K562 (cell line): Measurements from ENCODE around the gene ETV3. TPM values are rescaled to one million over a fixed set of nuclear protein-coding genes. Genes with fewer than 3 reads are reported as not detected.

ENCODE experiments used
- ATAC-seq: fragments of 200-7000 bp; cut with Tn5 transposase; 3 replicates; pipeline ENCODE4 v1.9.1; 2020; ENCODE audit warnings: moderate library complexity
- BruUV-seq: library from RNA; stranded (reverse); fragments of 400-500 nt; replicated peaks from 2 replicates; lab custom pipeline; 2021; lab: Mats Ljungman, UMichigan
- CTCF ChIA-PET: fragments of 300-600 bp; formaldehyde crosslinking; extraction: SDS; loops from one replicate; lab custom pipeline; 2021; ENCODE audit warnings: low intra/inter-chr PET ratio; lab: Yijun Ruan, JAX
- POLR2A ChIA-PET: fragments of 300-600, 350-650 bp; sonication (Branson Sonifier 250); formaldehyde crosslinking; extraction: SDS; loops from one replicate; lab custom pipeline; 2021; ENCODE audit warnings: antibody characterized with exemption, inconsistent platforms; lab: Yijun Ruan, JAX
- DNase-seq, 4 experiments: peaks; one replicate each; pipeline versions ENCODE4 v3.0.0 to v3.0.0-alpha.2; 2011 to 2018; ENCODE audit warnings: low spot score in 3 of 4, mixed read lengths in 3 of 4; ENCODE audit errors: extremely low read depth in 1 of 4
- FAIRE-seq: peaks from 2 replicates; lab custom pipeline; 2011; peaks lifted over from hg19 to GRCh38; lab: Jason Lieb, UNC
- H2AFZ ChIP-seq: 2 replicates; pipeline ENCODE4 v1.6.0; 2011; ENCODE audit warnings: low read depth, low read length, control low read depth, inconsistent platforms
- H3K27ac ChIP-seq: fragments of 200-600 bp; 3 replicates; pipeline ENCODE4 v1.8.0; 2011; ENCODE audit warnings: low read depth, mild to moderate bottlenecking, control low read depth, inconsistent platforms, low read length, moderate library complexity, mixed read lengths; ENCODE audit errors: extremely low read depth
- H3K27me3 ChIP-seq, 2 experiments: fragments of 300-600 bp in 1 of 2; 2 replicates in 1 of 2; 3 replicates in 1 of 2; pipeline versions ENCODE4 v1.6.0 to v1.8.0; 2011; ENCODE audit warnings: inconsistent platforms in 2 of 2, low read length in 2 of 2, mild to moderate bottlenecking in 1 of 2, mixed read lengths in 1 of 2, moderate library complexity in 1 of 2; ENCODE audit not compliant: control insufficient read depth in 2 of 2, insufficient read depth in 2 of 2
- H3K36me3 ChIP-seq: fragments of 300-600 bp; 3 replicates; pipeline ENCODE4 v1.8.0; 2011; ENCODE audit warnings: mild to moderate bottlenecking, low read length, inconsistent platforms; ENCODE audit not compliant: control insufficient read depth, insufficient read depth
- H3K4me1 ChIP-seq, 2 experiments: fragments of 200-600 bp in 1 of 2; replicated peaks in 1 of 2; 2 replicates in 1 of 2; 3 replicates in 1 of 2; pipeline versions ENCODE4 v1.5.1 to v1.8.0; 2011; ENCODE audit warnings: inconsistent platforms in 2 of 2, low read length in 2 of 2, mild to moderate bottlenecking in 1 of 2, mixed read lengths in 1 of 2, moderate library complexity in 1 of 2; ENCODE audit not compliant: control insufficient read depth in 2 of 2, insufficient read depth in 2 of 2
- H3K4me2 ChIP-seq: 2 replicates; pipeline ENCODE4 v1.6.1; 2011; ENCODE audit warnings: low read length, control low read depth, inconsistent platforms, mixed read lengths; ENCODE audit not compliant: insufficient read depth
- H3K4me3 ChIP-seq: fragments of 200-600 bp; sonication (generic), shearing (Covaris generic); 2 replicates; pipeline ENCODE4 v1.5.1; 2016; ENCODE audit warnings: control low read depth, inconsistent platforms
- H3K79me2 ChIP-seq: fragments of 200-600 bp; 3 replicates; pipeline ENCODE4 v1.8.0; 2011; ENCODE audit warnings: low read length, inconsistent platforms; ENCODE audit not compliant: control insufficient read depth, insufficient read depth
- H3K9ac ChIP-seq, 2 experiments: 2 replicates each; pipeline versions ENCODE4 v1.6.0 to v1.6.1; 2011; ENCODE audit warnings: low read depth in 2 of 2, low read length in 2 of 2, control low read depth in 1 of 2, inconsistent platforms in 1 of 2, mild to moderate bottlenecking in 1 of 2, mixed read lengths in 1 of 2; ENCODE audit not compliant: insufficient read depth in 1 of 2
- H3K9me1 ChIP-seq: one replicate; pipeline ENCODE4 v1.6.0; 2011; ENCODE audit warnings: inconsistent platforms, mild to moderate bottlenecking, low read length, moderate library complexity; ENCODE audit not compliant: control insufficient read depth, insufficient read depth
- H3K9me3 ChIP-seq: replicated peaks from 2 replicates; pipeline ENCODE4 v1.5.1; 2011; ENCODE audit warnings: low read depth, low read length, inconsistent platforms; ENCODE audit not compliant: control insufficient read depth, insufficient read depth
- H4K20me1 ChIP-seq: replicated peaks from 2 replicates; pipeline ENCODE4 v1.6.1; 2011; ENCODE audit warnings: low read length, inconsistent platforms, mixed read lengths; ENCODE audit not compliant: control insufficient read depth, insufficient read depth
- ELK1 ChIP-seq: sonication (generic); formaldehyde crosslinking; IDR thresholded peaks from 2 replicates; pipeline ENCODE4 v1.8.1; 2022; ENCODE audit warnings: missing genetic modification reagents
- FOXJ3 ChIP-seq: sonication (generic); formaldehyde crosslinking; IDR thresholded peaks from 2 replicates; pipeline ENCODE4 v1.4.0; 2020; ENCODE audit warnings: mild to moderate bottlenecking, missing genetic modification reagents
- LCOR ChIP-seq: sonication (generic); formaldehyde crosslinking; IDR thresholded peaks from 2 replicates; pipeline ENCODE4 v1.8.0; 2022; ENCODE audit warnings: mild to moderate bottlenecking, missing genetic modification reagents
- MED1 ChIP-seq: sonication (generic); formaldehyde crosslinking; IDR thresholded peaks from 2 replicates; pipeline ENCODE4 v1.8.1; 2023; ENCODE audit warnings: missing genetic modification reagents, borderline replicate concordance
- PATZ1 ChIP-seq: fragments of 250-450 bp; sonication (Bioruptor Pico); IDR thresholded peaks from 2 replicates; pipeline ENCODE4 v1.5.0; 2020; ENCODE audit warnings: mild to moderate bottlenecking, borderline replicate concordance
- SP2 ChIP-seq: IDR thresholded peaks from 2 replicates; pipeline ENCODE4 v1.6.1; 2011; ENCODE audit warnings: mild to moderate bottlenecking, low read depth, low read length, moderate library complexity; ENCODE audit not compliant: poor library complexity, severe bottlenecking; ENCODE audit errors: extremely low read depth
- ZBTB1 ChIP-seq: sonication (generic); formaldehyde crosslinking; IDR thresholded peaks from 2 replicates; pipeline ENCODE4 v1.8.1; 2023; ENCODE audit warnings: missing genetic modification reagents, low read depth, mild to moderate bottlenecking, borderline replicate concordance
- ZFP30 ChIP-seq: fragments of 250-450 bp; sonication (Bioruptor Pico); IDR thresholded peaks from 2 replicates; pipeline ENCODE4 v1.8.0; 2022; ENCODE audit warnings: moderate library complexity, mild to moderate bottlenecking, inconsistent platforms, borderline replicate concordance
- ZNF24 ChIP-seq: fragments of 450-650 bp; IDR thresholded peaks from 2 replicates; pipeline ENCODE4 v1.6.1; 2016
- ZNF311 ChIP-seq: fragments of 250-450 bp; sonication (Bioruptor Pico); IDR thresholded peaks from 2 replicates; pipeline ENCODE4 v1.4.0; 2020; ENCODE audit warnings: mild to moderate bottlenecking, moderate library complexity
- ZNF695 ChIP-seq: fragments of 450-650 bp; formaldehyde crosslinking; IDR thresholded peaks from 2 replicates; pipeline ENCODE4 v1.4.0; 2020; ENCODE audit warnings: mild to moderate bottlenecking, moderate library complexity
- WGBS: fragments of 100-300 bp; shearing (Covaris generic); methylation state at CpG from one replicate; pipeline ENCODE4 v1.1.6; 2016; ENCODE audit warnings: low coverage, mixed read lengths; ENCODE audit not compliant: insufficient coverage; ENCODE audit errors: missing lambda C conversion rate; 5-methylcytosine and 5-hydroxymethylcytosine counted together
- in situ Hi-C: fragments of 300-500 bp; cut with MboI; formaldehyde crosslinking; loops from 4 replicates; pipeline ENCODE4 v1.15.0; 2018; ENCODE audit warnings: inconsistent platforms, mixed read lengths
- intact Hi-C: fragments of 100-400 bp; cut with micrococcal nuclease; formaldehyde crosslinking; loops from 2 replicates; pipeline ENCODE4 v1.14.2; 2022
- polyA plus RNA-seq, 8 experiments: library from polyadenylated mRNA; depleted of rRNA in 4 of 8; stranded (reverse) in 5 of 8; unstranded in 3 of 8; fragments of >200 nt; fragmentation: Nextera tagmentation in 2 of 8; fragmentation: Illumina TruSeq in 1 of 8; extraction: Ambion mirVana in 2 of 8; extraction: Trizol in 1 of 8; gene quantifications; 2 replicates each; pipeline versions ENCODE4 v1.2.1 to v1.2.3, GENCODE V29; 2011 to 2014; ENCODE audit warnings: inconsistent platforms in 1 of 8, missing spikeins in 1 of 8
- total RNA-seq, 7 experiments: library from RNA; depleted of rRNA in 6 of 7; stranded (reverse); fragments of >200 nt in 6 of 7; fragmentation: Illumina TruSeq in 2 of 7; extraction: Trizol in 2 of 7; gene quantifications; 2 replicates each; pipeline versions ENCODE4 v1.2.1 to v1.2.3, GENCODE V29; 2011 to 2021; ENCODE audit warnings: low replicate concordance in 1 of 7
- TF ChIP-seq, protein P1 (sequence below): fragments of 200-800 bp; sonication (Bioruptor generic); IDR thresholded peaks from 2 replicates; pipeline ENCODE4 v1.6.1; 2016; ENCODE audit warnings: missing genetic modification characterization, missing compliant biosample characterization
- TF ChIP-seq, protein P2 (sequence below): fragments of 250-450 bp; sonication (Bioruptor Pico); IDR thresholded peaks from 2 replicates; pipeline ENCODE4 v1.8.0; 2021; ENCODE audit warnings: moderate library complexity, mild to moderate bottlenecking, inconsistent platforms

ETV3 gene
- total and polyA plus RNA-seq, 9 of the 15 experiments (the other 6 are each of a cell fraction or from before 2014, with no cell fraction given), result 3.1 to 16.0 (median 9.0) TPM

DNA sequence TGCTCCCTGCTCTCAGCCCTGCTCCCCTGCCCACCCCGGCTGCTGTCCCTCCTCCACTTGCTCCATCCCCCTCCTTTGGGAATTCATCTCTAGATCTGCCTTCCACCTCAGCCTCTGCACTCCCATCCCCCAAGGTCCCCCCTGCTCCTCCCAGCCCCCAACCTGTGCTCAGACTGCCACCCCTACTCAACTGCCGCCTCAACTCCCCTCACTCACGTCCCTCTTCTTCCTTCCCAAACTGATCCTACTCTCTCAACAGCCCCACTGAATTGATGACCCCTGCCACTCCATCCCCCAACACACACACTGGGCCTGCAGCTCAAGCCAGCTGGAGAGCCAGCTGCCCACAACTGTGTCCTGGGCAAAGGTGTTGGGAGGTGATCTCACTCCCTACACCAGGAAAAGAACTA is 22.8 kb downstream of the ETV3 start:
- no peaks in the 10 kb centered on the region for H3K36me3 ChIP-seq
- no peak overlapping the region for H3K4me2 ChIP-seq
- intact Hi-C loops (no loop called here), in situ Hi-C loops (no loop called here)
- WGBS, result 0% methylated on average over 1 of the region's 3 CpGs
- 0 out of 2 replicates have a peak, but pooled peaks cover 4% of the 10 kb centered on the region for H4K20me1 ChIP-seq
- no peak overlapping the region for H3K27ac ChIP-seq
- H3K79me2 ChIP-seq, result no peaks in the 10 kb centered on the region
- CTCF ChIA-PET, result no interaction called here
- peaks cover 0 to 9% of the 10 kb centered on the region in 2 experiments; a peak in 3 of 5 replicates for H3K4me1 ChIP-seq
- H3K9me1 ChIP-seq, result no peaks in the 10 kb centered on the region
- H3K9ac ChIP-seq, result 0 out of 4 replicates have a peak overlapping the region, but pooled peaks of 1 of the 2 experiments have one; percentile 50
- ATAC-seq (no peak), FAIRE-seq (no peak), DNase-seq (no peak)
- H3K4me3 ChIP-seq, result no peak overlapping the region
- POLR2A ChIA-PET, result interaction anchor here (0.6 to 2.2 kb wide), 3 partner anchors 13 to 365 kb away, joined by 3 to 6 read pairs (median 4); no protein-coding TSS in a partner anchor
- H3K9me3 ChIP-seq, result no peaks in the 10 kb centered on the region
- BruUV-seq, result no TSS peak
- no peak overlapping the region for H2AFZ ChIP-seq
- peaks cover 42 to 50% of the 10 kb centered on the region in 2 experiments for H3K27me3 ChIP-seq
- TF ChIP-seq ZBTB1 (CRISPR knock-in tag), result no peak
- no peak for TF ChIP-seq MED1 (CRISPR knock-in tag)
- no peak for TF ChIP-seq ZNF311 (CRISPR knock-in tag)
- no peak for TF ChIP-seq ZNF24
- no peak for TF ChIP-seq ELK1 (CRISPR knock-in tag)
- no peak for TF ChIP-seq SP2
- no peak for TF ChIP-seq ZFP30 (CRISPR knock-in tag)
- TF ChIP-seq ZNF695 (CRISPR knock-in tag), result no peak
- TF ChIP-seq LCOR (CRISPR knock-in tag), result no peak
- TF ChIP-seq FOXJ3 (CRISPR knock-in tag), result no peak
- TF ChIP-seq, protein P1, sequence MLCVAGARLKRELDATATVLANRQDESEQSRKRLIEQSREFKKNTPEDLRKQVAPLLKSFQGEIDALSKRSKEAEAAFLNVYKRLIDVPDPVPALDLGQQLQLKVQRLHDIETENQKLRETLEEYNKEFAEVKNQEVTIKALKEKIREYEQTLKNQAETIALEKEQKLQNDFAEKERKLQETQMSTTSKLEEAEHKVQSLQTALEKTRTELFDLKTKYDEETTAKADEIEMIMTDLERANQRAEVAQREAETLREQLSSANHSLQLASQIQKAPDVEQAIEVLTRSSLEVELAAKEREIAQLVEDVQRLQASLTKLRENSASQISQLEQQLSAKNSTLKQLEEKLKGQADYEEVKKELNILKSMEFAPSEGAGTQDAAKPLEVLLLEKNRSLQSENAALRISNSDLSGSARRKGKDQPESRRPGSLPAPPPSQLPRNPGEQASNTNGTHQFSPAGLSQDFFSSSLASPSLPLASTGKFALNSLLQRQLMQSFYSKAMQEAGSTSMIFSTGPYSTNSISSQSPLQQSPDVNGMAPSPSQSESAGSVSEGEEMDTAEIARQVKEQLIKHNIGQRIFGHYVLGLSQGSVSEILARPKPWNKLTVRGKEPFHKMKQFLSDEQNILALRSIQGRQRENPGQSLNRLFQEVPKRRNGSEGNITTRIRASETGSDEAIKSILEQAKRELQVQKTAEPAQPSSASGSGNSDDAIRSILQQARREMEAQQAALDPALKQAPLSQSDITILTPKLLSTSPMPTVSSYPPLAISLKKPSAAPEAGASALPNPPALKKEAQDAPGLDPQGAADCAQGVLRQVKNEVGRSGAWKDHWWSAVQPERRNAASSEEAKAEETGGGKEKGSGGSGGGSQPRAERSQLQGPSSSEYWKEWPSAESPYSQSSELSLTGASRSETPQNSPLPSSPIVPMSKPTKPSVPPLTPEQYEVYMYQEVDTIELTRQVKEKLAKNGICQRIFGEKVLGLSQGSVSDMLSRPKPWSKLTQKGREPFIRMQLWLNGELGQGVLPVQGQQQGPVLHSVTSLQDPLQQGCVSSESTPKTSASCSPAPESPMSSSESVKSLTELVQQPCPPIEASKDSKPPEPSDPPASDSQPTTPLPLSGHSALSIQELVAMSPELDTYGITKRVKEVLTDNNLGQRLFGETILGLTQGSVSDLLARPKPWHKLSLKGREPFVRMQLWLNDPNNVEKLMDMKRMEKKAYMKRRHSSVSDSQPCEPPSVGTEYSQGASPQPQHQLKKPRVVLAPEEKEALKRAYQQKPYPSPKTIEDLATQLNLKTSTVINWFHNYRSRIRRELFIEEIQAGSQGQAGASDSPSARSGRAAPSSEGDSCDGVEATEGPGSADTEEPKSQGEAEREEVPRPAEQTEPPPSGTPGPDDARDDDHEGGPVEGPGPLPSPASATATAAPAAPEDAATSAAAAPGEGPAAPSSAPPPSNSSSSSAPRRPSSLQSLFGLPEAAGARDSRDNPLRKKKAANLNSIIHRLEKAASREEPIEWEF (CRISPR knock-in tag), result no peak
- TF ChIP-seq PATZ1 (CRISPR knock-in tag), result no peak
- TF ChIP-seq, protein P2, sequence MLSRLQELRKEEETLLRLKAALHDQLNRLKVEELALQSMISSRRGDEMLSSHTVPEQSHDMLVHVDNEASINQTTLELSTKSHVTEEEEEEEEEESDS, result no peak
